IPS DF 4.7 (cell line): ENCODE data around the gene TOR1AIP2.
"Not testable (repeated sequence)": the region's sequence is repeated elsewhere in the genome, so short reads cannot be mapped to it uniquely, and the experiment has no call there.

Source experiments
- DNase-seq: peaks from one replicate; pipeline ENCODE4 v3.0.0-alpha.2; 2013; ENCODE audit warnings: low spot score; ENCODE audit errors: extremely low read depth

TOR1AIP2 gene

DNA sequence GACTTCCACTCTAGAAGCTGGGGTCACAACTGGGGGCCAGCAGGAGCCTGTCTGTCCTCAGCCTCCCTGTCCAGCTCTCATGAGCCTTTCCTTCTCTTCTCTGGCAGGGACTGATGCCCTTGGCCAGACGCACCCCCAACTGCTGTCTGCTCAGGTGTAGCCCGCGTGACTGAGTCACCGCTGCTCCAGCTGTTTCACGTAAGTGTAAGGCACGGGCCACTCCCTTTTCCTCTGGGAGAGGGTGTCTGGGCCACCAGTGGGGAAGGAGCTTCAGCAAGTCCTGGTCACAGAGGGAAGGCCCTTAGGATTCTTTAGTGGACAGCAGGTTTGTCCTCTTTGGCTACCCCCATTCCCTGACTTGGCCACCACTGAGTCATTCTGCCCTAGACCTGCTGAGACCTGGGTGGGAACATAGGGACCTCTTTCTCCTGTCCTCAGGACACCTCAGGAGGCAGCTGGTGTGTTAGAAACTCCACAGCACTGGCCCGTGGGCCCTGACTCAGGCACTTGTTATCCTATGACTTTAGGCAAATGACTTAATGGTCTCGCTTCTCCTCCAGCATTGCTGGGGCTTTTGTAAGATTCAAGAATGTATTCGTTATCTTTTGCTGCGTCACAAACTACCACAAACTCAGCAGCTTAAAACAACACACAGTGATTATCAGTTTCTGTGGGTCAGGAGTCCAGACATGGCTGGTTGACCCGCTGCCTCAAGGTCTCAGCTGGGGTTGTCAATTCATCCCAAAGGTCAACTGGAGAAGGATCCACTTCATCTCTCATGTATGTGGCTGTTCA is 69.7 kb downstream of the TOR1AIP2 start:
- no peak for DNase-seq

DNA sequence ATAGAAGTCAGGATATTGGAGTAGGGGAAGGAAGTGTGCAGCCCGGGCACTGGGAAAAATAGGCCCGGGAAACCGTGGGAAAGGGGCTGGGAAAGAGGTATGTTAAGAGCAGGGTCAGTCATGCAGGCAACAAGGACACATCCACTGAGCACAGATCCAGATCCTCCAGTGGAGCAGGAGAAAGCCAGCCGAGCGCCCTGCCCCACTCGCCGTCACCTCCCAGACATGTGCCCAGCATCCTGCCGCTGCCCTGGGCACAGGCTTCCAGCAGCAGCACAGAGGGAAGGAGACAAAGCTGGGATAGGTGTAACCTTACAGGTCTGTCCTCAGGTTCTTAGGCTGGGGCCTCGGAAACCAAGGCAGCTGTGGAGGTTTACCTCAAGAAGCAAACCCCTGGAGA is 70.3 kb downstream of the TOR1AIP2 start:
- no peak for DNase-seq

DNA sequence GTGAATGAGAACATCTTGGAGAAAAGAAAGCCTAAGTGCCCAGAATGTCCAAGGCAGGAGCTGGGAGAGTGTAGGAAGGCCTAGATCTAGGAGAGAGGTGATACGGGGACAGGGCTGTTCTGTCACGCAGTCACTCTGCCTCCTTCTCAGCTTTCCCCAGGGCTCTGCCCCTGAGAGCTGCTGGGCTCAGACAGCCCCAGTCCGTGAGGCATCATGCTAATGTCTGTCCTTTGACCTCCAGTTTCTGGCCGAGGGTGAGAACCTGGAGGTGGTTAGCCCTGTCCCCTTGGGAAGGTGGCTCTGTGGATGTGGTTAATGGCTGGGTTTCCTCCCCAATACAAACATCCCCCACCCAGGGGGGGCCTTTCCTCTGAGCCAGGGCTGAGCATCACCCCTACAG is 71.3 kb downstream of the TOR1AIP2 start:
- no peak for DNase-seq

DNA sequence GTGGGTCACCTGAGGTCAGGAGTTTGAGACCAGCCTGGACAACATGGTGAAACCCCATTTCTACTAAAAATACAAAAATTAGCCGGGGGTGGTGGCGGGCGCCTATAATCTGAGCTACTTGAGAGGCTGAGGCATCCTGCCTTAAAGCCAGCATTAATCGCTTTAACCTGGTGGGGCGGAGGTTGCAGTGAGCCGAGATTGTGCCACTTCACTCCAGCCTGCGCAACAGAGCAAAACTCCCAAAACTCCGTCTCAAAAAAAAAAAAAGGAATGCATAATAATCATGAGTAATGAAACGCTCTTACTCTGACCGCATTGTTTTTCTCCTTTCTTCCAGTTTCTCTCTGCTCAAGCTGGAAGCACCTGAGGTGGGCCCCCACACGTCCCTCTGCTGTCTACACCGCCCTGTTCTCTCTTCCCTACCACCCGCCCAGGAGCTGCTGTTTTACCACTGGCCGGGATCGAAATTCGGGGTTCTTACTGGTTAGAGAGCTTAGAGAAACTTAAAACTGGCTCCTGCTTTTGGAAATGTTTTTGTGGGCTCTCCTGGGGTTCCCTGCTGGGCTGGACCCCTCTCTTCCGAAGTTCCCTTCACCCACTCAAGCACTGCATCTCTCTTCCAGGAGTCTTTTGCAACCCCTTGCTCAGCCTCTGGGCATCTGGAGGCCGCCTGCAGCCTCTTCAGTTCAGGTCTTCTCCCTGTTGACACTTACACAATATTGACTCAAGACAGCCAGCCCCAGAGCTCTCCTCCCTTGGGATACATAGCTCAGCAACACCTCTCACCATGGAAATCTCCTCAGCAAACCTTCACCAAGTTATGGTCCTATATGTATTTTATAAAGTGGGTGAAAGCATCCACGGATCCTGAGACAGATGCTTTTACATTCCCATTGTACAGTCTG is 72.1 kb downstream of the TOR1AIP2 start:
- DNase-seq, result no peak

DNA sequence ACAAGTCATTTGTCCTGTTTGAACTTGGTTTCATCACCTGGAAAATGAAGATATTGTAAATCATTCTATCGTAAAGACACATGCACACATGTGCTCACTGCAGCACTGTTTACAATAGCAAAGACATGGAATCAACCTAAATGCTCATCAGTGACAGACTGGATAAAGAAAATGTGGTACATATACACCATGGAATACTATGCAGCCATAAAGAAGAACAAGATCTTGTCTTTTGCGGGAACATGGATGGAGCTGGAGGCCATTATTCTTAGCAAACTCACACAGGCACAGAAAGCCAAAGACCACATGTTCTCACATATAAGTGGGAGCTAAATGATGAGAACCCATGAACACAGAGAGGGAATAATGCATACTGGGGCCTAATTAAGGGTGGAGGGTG is 73.2 kb downstream of the TOR1AIP2 start:
- DNase-seq, result not testable (repeated sequence)

DNA sequence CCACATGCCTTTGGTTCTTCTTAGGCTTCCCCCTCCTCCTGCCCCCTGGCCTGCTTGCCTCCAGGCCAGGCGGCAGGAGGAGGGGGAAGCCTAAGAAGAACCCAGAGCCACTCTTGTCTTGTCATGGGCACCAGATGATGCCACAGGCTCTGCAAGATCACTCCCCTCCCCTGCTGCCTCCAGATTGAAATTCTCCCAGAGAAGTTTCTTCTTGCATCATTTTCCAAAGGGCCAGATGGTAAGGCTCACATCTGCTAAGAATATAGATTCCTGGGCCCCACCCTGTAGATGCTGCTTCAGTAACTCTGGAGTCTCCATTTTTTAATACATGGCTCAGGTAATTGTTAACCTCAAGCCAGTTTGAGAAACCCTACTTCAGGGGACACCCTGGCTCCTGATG is 73.7 kb downstream of the TOR1AIP2 start:
- DNase-seq, result no peak

DNA sequence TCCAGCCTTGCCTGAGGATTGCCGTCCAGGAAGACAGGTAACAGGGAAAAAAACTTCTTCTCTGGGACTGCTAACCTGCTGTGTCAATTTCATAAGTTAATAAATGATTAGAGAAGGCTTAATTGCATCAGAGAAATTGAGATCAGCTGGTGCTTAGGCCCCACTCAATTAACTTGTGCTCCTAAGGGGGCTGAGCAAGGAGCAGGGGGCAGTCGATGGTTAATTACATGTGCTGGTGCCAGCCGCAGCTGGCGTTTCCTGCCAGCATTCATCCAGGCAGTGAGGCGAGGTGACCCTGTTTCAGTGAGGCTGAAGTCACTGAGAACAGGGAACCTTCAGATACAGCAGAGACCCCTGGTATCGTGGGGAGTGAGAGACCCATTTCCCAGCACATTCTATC is 74.5 kb downstream of the TOR1AIP2 start:
- DNase-seq, result no peak

DNA sequence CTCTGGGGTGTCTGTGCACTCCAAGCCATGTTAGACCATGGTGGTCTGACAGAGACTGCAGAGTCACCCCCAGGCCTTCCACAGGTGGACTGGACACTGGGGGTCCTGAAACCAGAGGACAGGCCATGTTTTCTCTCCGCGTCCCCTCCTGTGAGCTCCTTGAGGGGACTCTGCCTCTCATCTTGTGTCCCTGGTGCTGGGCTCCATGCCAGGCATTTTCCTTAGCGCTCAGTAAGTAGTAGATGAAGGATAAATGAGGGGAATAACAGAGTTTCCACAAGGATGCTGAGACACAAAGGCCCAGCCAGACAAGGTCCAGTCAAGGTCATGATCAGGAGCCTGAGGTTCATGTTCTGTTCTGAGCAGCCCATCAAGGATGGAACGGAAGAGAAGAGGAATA is 77.1 kb downstream of the TOR1AIP2 start:
- no peak for DNase-seq

DNA sequence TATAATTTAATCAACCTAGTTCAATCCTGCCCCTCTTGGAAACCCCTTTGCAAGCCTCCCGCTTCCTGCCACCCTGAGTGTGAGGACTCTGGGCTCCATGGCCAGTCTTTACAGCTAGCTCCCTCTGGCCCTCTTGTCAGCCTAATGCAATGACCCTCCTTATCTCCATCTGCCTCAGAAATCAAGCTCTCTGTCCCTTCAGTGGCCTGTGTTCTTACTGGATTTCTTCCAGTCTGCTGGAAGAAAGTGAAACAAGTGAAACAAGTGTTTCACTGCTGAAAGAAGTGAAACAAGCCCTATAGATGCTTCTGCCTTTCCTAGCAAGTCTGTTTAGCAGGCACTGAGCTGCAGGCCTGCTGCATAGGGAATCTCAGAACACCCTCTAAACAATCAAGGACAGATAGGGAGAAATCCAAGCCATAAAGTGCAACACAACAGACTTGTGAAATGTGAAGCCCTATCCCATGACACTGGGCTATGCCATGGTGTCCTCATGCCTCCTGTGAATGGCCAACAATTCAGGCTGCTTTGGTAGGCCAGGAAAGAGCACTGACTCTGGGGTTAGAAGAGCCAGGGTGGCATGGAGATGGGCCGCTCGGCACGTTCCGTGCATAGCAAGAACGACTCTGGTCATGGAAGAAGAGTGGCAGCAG is 78.6 kb downstream of the TOR1AIP2 start:
- no peak for DNase-seq

DNA sequence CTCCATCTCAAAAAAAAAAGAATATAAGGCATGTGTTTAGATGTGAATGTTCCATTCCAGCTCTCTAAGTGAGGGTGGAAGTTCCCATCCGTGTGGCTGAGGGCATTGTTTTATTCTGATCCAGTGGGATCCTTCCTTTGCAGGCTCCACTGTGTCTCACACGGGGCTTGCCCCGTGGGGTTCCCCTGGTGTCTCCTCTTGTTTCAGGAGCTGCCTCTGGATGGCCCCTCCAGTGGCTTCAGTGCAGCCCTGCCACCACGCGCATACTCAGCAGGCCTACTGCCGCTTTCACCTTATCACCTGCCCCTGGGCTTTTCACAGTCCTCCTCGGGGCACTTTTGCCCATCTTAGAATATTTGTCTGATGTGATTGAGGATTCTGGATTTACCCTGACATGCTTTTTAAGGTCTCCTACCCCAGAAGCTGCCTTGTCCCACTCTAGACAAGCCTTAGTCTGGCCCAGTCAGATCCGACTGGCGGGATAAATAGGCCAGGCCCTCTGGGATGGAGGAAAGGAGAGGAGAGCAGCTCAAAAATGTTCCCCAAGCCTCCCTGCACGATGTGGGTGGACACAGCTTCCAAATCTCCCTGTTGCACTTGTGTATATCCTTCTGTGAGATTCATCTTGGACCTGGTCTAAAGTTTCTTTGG is 79.3 kb downstream of the TOR1AIP2 start:
- no peak for DNase-seq

DNA sequence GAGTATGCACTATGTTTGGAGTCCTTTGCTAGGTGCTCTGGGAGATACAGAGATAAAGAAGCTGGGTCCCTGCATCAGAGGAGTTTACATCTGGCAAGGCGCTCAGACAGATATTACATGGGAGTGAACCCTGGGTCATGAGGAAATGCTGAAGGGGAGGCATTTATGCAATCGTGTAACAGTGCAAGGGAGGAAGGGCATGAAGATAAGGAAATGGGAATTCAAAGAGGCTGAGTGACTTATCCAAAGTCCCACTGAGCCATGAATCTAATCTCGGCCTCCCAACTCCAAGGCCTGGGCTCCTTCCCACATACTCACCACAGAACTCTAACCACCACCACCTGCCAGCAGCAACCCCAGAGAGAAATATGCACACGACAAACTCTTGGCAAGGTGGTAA is 82.9 kb downstream of the TOR1AIP2 start:
- DNase-seq, result no peak

DNA sequence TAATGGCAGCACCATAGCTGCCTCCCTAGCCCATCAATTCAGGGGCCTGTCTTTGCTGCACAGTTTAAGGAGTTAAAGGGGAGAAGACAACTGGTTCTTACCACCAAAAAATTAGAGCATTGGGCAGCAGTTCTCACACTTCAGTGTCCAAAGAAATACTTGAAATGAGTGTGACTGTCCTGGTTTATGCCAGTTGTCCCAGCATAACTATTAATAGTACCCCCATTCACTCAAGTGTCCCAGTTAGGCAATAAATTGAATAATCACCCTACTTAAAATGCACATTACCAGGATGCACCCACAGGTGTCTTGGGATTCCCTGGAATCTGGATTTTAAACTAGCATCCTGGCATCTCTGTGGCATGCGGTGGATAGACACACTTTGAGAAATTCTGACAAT is 83.5 kb downstream of the TOR1AIP2 start:
- DNase-seq, result no peak

DNA sequence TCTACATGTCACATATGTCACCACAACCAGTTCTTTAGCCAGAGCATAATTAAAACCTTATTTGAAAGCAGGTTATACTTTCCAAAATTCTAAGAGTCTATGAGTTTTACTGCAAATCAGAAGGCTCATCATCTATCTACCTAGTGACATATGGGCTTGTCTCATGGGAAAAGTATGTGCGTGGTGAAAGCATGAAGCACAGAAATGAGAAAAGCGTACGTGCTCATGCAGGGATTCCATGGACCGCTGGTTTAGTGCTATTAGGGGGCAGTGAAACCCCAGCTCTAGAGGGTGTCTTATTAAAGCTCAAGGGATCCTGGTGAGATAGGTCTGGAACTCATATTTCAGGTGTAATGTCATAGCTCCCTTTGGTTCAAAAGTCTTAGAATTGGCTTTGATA is 84.3 kb downstream of the TOR1AIP2 start:
- no peak for DNase-seq
